HL-60 (cell line): Measurements from ENCODE around the gene CHST11.

Source experiments
- CTCF ChIP-seq: IDR thresholded peaks from one replicate; pipeline ENCODE4 v1.5.1; 2011; ENCODE audit warnings: low read length, control low read depth, inconsistent platforms; ENCODE audit not compliant: insufficient read depth
- POLR2AphosphoS5 ChIP-seq: IDR thresholded peaks from 2 replicates; pipeline ENCODE4 v1.6.1; 2012; ENCODE audit warnings: low read depth
- REST ChIP-seq: IDR thresholded peaks from 2 replicates; pipeline ENCODE4 v1.6.1; 2012; ENCODE audit warnings: low read depth; ENCODE audit not compliant: insufficient replicate concordance

GRCh38 chr12:104695453-104696148 is 238.9 kb downstream of the CHST11 start:
- no peak for TF ChIP-seq CTCF
- no peak for TF ChIP-seq REST
- TF ChIP-seq POLR2AphosphoS5: no peak
